Uterus (tissue), 4 donors: ENCODE results near the gene MRPS7. TPM values are rescaled to one million over a fixed set of nuclear protein-coding genes. Genes with fewer than 3 reads are reported as not detected.

Experiments used
- DNase-seq, 2 donors: peaks; one replicate each; pipeline ENCODE4 v3.0.0-alpha.2; 2019 to 2020
- H3K27ac ChIP-seq, 2 donors: fragments of 200-600 bp; sonication (generic); 1 replicate in 1 of 2; 2 replicates in 1 of 2; pipeline ENCODE4 v1.5.1; 2016 to 2018
- H3K27me3 ChIP-seq, 2 donors: fragments of 200-600 bp; sonication (generic); one replicate each; pipeline ENCODE4 v1.5.1; 2018 to 2019; ENCODE audit warnings: control low read depth in 1 of 2
- H3K36me3 ChIP-seq, 2 donors: fragments of 200-600 bp; sonication (generic); one replicate each; pipeline ENCODE4 v1.5.1; 2019; ENCODE audit warnings: control low read depth in 1 of 2
- H3K4me1 ChIP-seq, 2 donors: fragments of 200-600 bp; sonication (generic); one replicate each; pipeline ENCODE4 v1.5.1; 2018 to 2019; ENCODE audit warnings: control low read depth in 1 of 2
- H3K4me3 ChIP-seq, 2 donors: fragments of 200-600 bp; sonication (generic); 1 replicate in 1 of 2; 2 replicates in 1 of 2; pipeline ENCODE4 v1.5.1; 2018 to 2019; ENCODE audit warnings: mild to moderate bottlenecking in 1 of 2
- H3K9me3 ChIP-seq, 2 donors: fragments of 200-600 bp; sonication (generic); one replicate each; pipeline ENCODE4 v1.5.1; 2019; ENCODE audit warnings: control low read depth in 1 of 2
- POLR2A ChIP-seq, 2 donors: fragments of 450-650 bp; IDR thresholded peaks; one replicate each; pipeline ENCODE4 v1.6.1; 2016; ENCODE audit warnings: antibody characterized with exemption in 2 of 2, mild to moderate bottlenecking in 1 of 2, moderate library complexity in 1 of 2
- intact Hi-C: fragments of 100-400 bp; cut with DNase I; formaldehyde crosslinking; loops from one replicate; pipeline ENCODE4 v1.15.1; 2023; ENCODE audit warnings: low total_unique reads
- total RNA-seq, 4 donors: library from RNA; depleted of rRNA in 3 of 4; stranded (reverse); fragments of >200 nt in 3 of 4; gene quantifications; one replicate each; pipeline versions ENCODE4 v1.1.0 to v1.2.4, GENCODE V29; 2014 to 2023
- TF ChIP-seq, protein P1 (sequence below), 4 experiments: fragments of 200-600 bp in 2 of 4; fragments of 450-650 bp in 2 of 4; sonication (generic) in 2 of 4; IDR thresholded peaks; one replicate each; pipeline ENCODE4 v1.5.1; 2016 to 2019; ENCODE audit warnings: antibody characterized with exemption in 4 of 4, mild to moderate bottlenecking in 2 of 4, moderate library complexity in 1 of 4
- donor health status: DM: yes; HTN: yes; CAD: no.

The MRPS7 gene
- total RNA-seq, 4 donors from 2014 or later, result 13.1 to 42.1 (median 33.0) TPM

- intact Hi-C loops, result no loop called here
- TF ChIP-seq POLR2A (IDR thresholded peaks at IDR 0.05), result no peak
- TF ChIP-seq, protein P1, sequence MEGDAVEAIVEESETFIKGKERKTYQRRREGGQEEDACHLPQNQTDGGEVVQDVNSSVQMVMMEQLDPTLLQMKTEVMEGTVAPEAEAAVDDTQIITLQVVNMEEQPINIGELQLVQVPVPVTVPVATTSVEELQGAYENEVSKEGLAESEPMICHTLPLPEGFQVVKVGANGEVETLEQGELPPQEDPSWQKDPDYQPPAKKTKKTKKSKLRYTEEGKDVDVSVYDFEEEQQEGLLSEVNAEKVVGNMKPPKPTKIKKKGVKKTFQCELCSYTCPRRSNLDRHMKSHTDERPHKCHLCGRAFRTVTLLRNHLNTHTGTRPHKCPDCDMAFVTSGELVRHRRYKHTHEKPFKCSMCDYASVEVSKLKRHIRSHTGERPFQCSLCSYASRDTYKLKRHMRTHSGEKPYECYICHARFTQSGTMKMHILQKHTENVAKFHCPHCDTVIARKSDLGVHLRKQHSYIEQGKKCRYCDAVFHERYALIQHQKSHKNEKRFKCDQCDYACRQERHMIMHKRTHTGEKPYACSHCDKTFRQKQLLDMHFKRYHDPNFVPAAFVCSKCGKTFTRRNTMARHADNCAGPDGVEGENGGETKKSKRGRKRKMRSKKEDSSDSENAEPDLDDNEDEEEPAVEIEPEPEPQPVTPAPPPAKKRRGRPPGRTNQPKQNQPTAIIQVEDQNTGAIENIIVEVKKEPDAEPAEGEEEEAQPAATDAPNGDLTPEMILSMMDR (IDR thresholded peaks at IDR 0.05), result no peak
Measured at GRCh38 chr17:75242461-75243042, 19.1 kb upstream of the MRPS7 start.

GRCh38 chr17:75244133-75244866 is 17.4 kb upstream of the MRPS7 start:
- no peak for TF ChIP-seq POLR2A (IDR thresholded peaks at IDR 0.05)
- TF ChIP-seq, protein P1 (IDR thresholded peaks at IDR 0.05), result no peak
- Histone ChIP-seq H3K27ac (no peak overlapping the region), H3K4me3 (no peak overlapping the region), H3K9me3 (no peaks in the 10 kb centered on the region), H3K36me3 (no peaks in the 10 kb centered on the region), H3K4me1 (no peaks in the 10 kb centered on the region), H3K27me3 (no peaks in the 10 kb centered on the region)
- intact Hi-C loops, result no loop called here
- DNase-seq, result no peak

More at GRCh38 chr17:75242461-75243042, 19.1 kb upstream of the MRPS7 start:
- H3K27ac ChIP-seq, result no peak overlapping the region
- no peak for DNase-seq
- no peaks in the 10 kb centered on the region for H3K4me1 ChIP-seq
- H3K9me3 ChIP-seq, result no peaks in the 10 kb centered on the region
- H3K36me3 ChIP-seq, result no peaks in the 10 kb centered on the region
- no peak overlapping the region for H3K4me3 ChIP-seq
- no peaks in the 10 kb centered on the region for H3K27me3 ChIP-seq

- Histone ChIP-seq H3K27me3 (no peaks in the 10 kb centered on the region), H3K9me3 (no peaks in the 10 kb centered on the region), H3K27ac (no peak overlapping the region), H3K36me3 (no peaks in the 10 kb centered on the region), H3K4me1 (no peaks in the 10 kb centered on the region), H3K4me3 (no peak overlapping the region)
- no peak for DNase-seq
- intact Hi-C loops, result no loop called here
- TF ChIP-seq POLR2A (IDR thresholded peaks at IDR 0.05), result no peak
- TF ChIP-seq, protein P1 (IDR thresholded peaks at IDR 0.05), result no peak
Measured at GRCh38 chr17:75245011-75245410, 16.7 kb upstream of the MRPS7 start.

DNA sequence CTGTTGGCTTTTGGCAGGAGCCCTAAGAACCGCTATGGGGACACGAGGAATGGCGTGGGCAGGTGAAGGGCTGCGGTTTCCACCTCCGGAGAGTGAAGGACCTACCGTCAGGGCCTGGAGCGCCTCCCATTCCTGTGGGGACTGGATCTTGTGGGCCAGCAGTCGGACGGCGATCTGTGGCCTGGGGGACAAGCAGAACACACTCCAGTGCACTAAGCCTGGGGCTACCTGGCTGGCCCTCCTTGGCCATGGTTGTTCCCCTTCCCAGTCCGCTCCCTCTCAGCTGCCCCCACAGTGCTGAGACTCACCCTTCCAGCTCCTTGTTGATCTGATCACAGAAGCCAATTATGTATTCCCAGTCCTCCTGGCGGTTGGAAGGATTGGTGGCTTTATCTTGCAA is 15.3 kb upstream of the MRPS7 start:
- Histone ChIP-seq H3K27me3 (no peaks in the 10 kb centered on the region), H3K27ac (no peak overlapping the region), H3K36me3 (no peaks in the 10 kb centered on the region), H3K9me3 (no peaks in the 10 kb centered on the region), H3K4me1 (no peaks in the 10 kb centered on the region), H3K4me3 (no peak overlapping the region)
- no peak for TF ChIP-seq POLR2A (IDR thresholded peaks at IDR 0.05)
- TF ChIP-seq, protein P1 (IDR thresholded peaks at IDR 0.05), result no peak
- DNase-seq, result no peak
- intact Hi-C loops, result no loop called here

- Histone ChIP-seq H3K4me1 (no peaks in the 10 kb centered on the region), H3K9me3 (no peaks in the 10 kb centered on the region), H3K4me3 (no peak overlapping the region), H3K27me3 (no peaks in the 10 kb centered on the region), H3K36me3 (no peaks in the 10 kb centered on the region), H3K27ac (no peak overlapping the region)
- no peak for TF ChIP-seq POLR2A (IDR thresholded peaks at IDR 0.05)
- TF ChIP-seq, protein P1 (IDR thresholded peaks at IDR 0.05), result no peak
- DNase-seq, result no peak
- intact Hi-C loops, result no loop called here
Measured at GRCh38 chr17:75249564-75249963, 12.1 kb upstream of the MRPS7 start.
